OCI-LY1 (cell line): ENCODE results near the gene UMODL1.

Experiments
- H2AFZ ChIP-seq: fragments of 200-600 bp; sonication (generic), shearing (Covaris generic); 2 replicates; pipeline ENCODE4 v1.6.0; 2014; ENCODE audit warnings: antibody characterized with exemption, mild to moderate bottlenecking, low read length
- H3F3A ChIP-seq: fragments of 200-600 bp; sonication (generic), shearing (Covaris generic); 2 replicates; pipeline ENCODE4 v1.6.0; 2014; ENCODE audit warnings: mild to moderate bottlenecking, antibody characterized with exemption, low read length, moderate library complexity; ENCODE audit not compliant: insufficient read depth
- H3K27ac ChIP-seq: fragments of 200-600 bp; sonication (generic); 2 replicates; pipeline ENCODE4 v1.5.1; 2014; ENCODE audit warnings: low read length, mixed run types, mild to moderate bottlenecking, low read depth; ENCODE audit not compliant: poor library complexity, severe bottlenecking
- H3K27me3 ChIP-seq: fragments of 200-600 bp; sonication (generic); 2 replicates; pipeline ENCODE4 v1.6.0; 2014; ENCODE audit warnings: antibody characterized with exemption, mild to moderate bottlenecking, low read length, moderate library complexity; ENCODE audit not compliant: insufficient read depth
- H3K36me3 ChIP-seq: fragments of 200-600 bp; sonication (generic); 2 replicates; pipeline ENCODE4 v1.6.1; 2014; ENCODE audit warnings: mild to moderate bottlenecking, antibody characterized with exemption, low read length, moderate library complexity, mixed read lengths; ENCODE audit not compliant: insufficient read depth
- H3K4me1 ChIP-seq: fragments of 200-600 bp; sonication (generic); 2 replicates; pipeline ENCODE4 v1.5.1; 2014; ENCODE audit warnings: mild to moderate bottlenecking, low read length, moderate library complexity; ENCODE audit not compliant: insufficient read depth, severe bottlenecking
- H3K4me2 ChIP-seq: fragments of 200-600 bp; sonication (generic), shearing (Covaris generic); 2 replicates; pipeline ENCODE4 v1.6.1; 2014; ENCODE audit warnings: low read length
- H3K4me3 ChIP-seq: fragments of 200-600 bp; sonication (generic); 2 replicates; pipeline ENCODE4 v1.5.1; 2014; ENCODE audit warnings: low read length, low read depth, mild to moderate bottlenecking, mixed read lengths; ENCODE audit not compliant: poor library complexity, severe bottlenecking
- H3K79me2 ChIP-seq: fragments of 200-600 bp; shearing (Covaris generic); 2 replicates; pipeline ENCODE4 v1.6.1; 2016; ENCODE audit warnings: mixed run types, low read length, mixed read lengths; ENCODE audit not compliant: insufficient read depth
- H3K9ac ChIP-seq: fragments of 200-600 bp; sonication (generic), shearing (Covaris generic); 2 replicates; pipeline ENCODE4 v1.6.1; 2014; ENCODE audit warnings: mild to moderate bottlenecking, low read length, mixed read lengths
- H3K9me2 ChIP-seq: fragments of 200-600 bp; sonication (generic), shearing (Covaris generic); 2 replicates; pipeline ENCODE4 v1.6.1; 2014; ENCODE audit warnings: low read depth, mild to moderate bottlenecking, low read length, mixed read lengths
- H3K9me3 ChIP-seq: fragments of 200-600 bp; shearing (Covaris generic); 2 replicates; pipeline ENCODE4 v1.6.1; 2014; ENCODE audit warnings: low read length, mixed read lengths
- H4K20me1 ChIP-seq: fragments of 200-600 bp; sonication (generic), shearing (Covaris generic); 2 replicates; pipeline ENCODE4 v1.6.0; 2016; ENCODE audit warnings: mild to moderate bottlenecking, low read length; ENCODE audit not compliant: insufficient read depth
- CTCF ChIP-seq: fragments of 200-600 bp; sonication (generic), shearing (Covaris generic); IDR thresholded peaks from 2 replicates; pipeline ENCODE4 v1.5.1; 2017; ENCODE audit warnings: mild to moderate bottlenecking, antibody characterized with exemption, low read length, moderate library complexity, mixed read lengths
- EZH2 ChIP-seq: fragments of 200-600 bp; sonication (generic), shearing (Covaris generic); IDR thresholded peaks from 2 replicates; pipeline ENCODE4 v1.8.0; 2017; ENCODE audit warnings: borderline replicate concordance, mixed run types, mild to moderate bottlenecking, antibody characterized with exemption, low read length, moderate library complexity, mixed read lengths

Gene UMODL1

GRCh38 chr21:42109873-42110525 is 38.9 kb downstream of the UMODL1 start:
- Histone ChIP-seq H3K4me2 (no peak overlapping the region), H3K79me2 (no peaks in the 10 kb centered on the region), H3K4me1 (peaks cover 16% of the 10 kb centered on the region)

GRCh38 chr21:42110691-42111469 is 39.8 kb downstream of the UMODL1 start:
- Histone ChIP-seq H3F3A (no peaks in the 10 kb centered on the region), H3K9ac (no peak overlapping the region), H3K36me3 (no peaks in the 10 kb centered on the region), H2AFZ (no peak overlapping the region), H3K27ac (no peak overlapping the region), H3K9me3 (no peaks in the 10 kb centered on the region), H3K9me2 (no peaks in the 10 kb centered on the region), H3K27me3 (peaks cover 14% of the 10 kb centered on the region; the same call in 1 of the 2 replicates), H3K4me2 (no peak overlapping the region), H3K4me3 (no peak overlapping the region), H3K79me2 (no peaks in the 10 kb centered on the region), H4K20me1 (no peaks in the 10 kb centered on the region), H3K4me1 (peaks cover 16% of the 10 kb centered on the region)
- no peak for TF ChIP-seq CTCF
- no peak for TF ChIP-seq EZH2

More at GRCh38 chr21:42109873-42110525, 38.9 kb downstream of the UMODL1 start:
- H3K27me3 ChIP-seq, result peaks cover 11% of the 10 kb centered on the region; the same call in 1 of the 2 replicates
- no peaks in the 10 kb centered on the region for H3K36me3 ChIP-seq
- H2AFZ ChIP-seq, result no peak overlapping the region
- H3K9me2 ChIP-seq, result no peaks in the 10 kb centered on the region
- H3F3A ChIP-seq, result no peaks in the 10 kb centered on the region
- no peak overlapping the region for H3K27ac ChIP-seq
- TF ChIP-seq CTCF, result no peak
- TF ChIP-seq EZH2, result no peak
- H3K4me3 ChIP-seq, result no peak overlapping the region
- H3K9me3 ChIP-seq, result no peaks in the 10 kb centered on the region
- H3K9ac ChIP-seq, result no peak overlapping the region
- H4K20me1 ChIP-seq, result no peaks in the 10 kb centered on the region

GRCh38 chr21:42111470-42111743 is 40.3 kb downstream of the UMODL1 start:
- Histone ChIP-seq H3K4me1 (peaks cover 19% of the 10 kb centered on the region), H3F3A (no peaks in the 10 kb centered on the region), H3K27ac (no peak overlapping the region)

More at GRCh38 chr21:42111470-42111743, 40.3 kb downstream of the UMODL1 start:
- Histone ChIP-seq H3K4me3 (no peak overlapping the region), H3K9me2 (no peaks in the 10 kb centered on the region), H3K36me3 (no peaks in the 10 kb centered on the region), H3K79me2 (no peaks in the 10 kb centered on the region), H3K4me2 (no peak overlapping the region), H4K20me1 (no peaks in the 10 kb centered on the region), H3K9me3 (no peaks in the 10 kb centered on the region), H3K27me3 (peaks cover 14% of the 10 kb centered on the region; the same call in 1 of the 2 replicates), H3K9ac (no peak overlapping the region), H2AFZ (no peak overlapping the region)
- no peak for TF ChIP-seq EZH2
- no peak for TF ChIP-seq CTCF
